AG09309 (cell line): ENCODE results near the gene SOX14.

Experiments used
- DNase-seq: peaks from one replicate; pipeline ENCODE4 v3.0.0-alpha.2; 2010; ENCODE audit warnings: low read depth
- H3K4me3 ChIP-seq: 2 replicates; pipeline ENCODE4 v1.5.1; 2011; ENCODE audit warnings: mild to moderate bottlenecking, low read depth, low read length, moderate library complexity; ENCODE audit not compliant: control insufficient read depth
- CTCF ChIP-seq: IDR thresholded peaks from 2 replicates; pipeline ENCODE4 v1.5.1; 2011; ENCODE audit warnings: mild to moderate bottlenecking, low read depth, low read length, inconsistent platforms; ENCODE audit not compliant: insufficient read depth, control insufficient read depth; ENCODE audit errors: missing control alignments

The SOX14 gene

GRCh38 chr3:137772214-137772955 is 8.3 kb downstream of the SOX14 start:
- TF ChIP-seq CTCF, result no peak
- DNase-seq, result no peak

GRCh38 chr3:137778941-137779340 is 14.8 kb downstream of the SOX14 start:
- DNase-seq, result no peak
- H3K4me3 ChIP-seq, result no peak overlapping the region
- TF ChIP-seq CTCF, result no peak

More at GRCh38 chr3:137772214-137772955, 8.3 kb downstream of the SOX14 start:
- H3K4me3 ChIP-seq, result no peak overlapping the region

GRCh38 chr3:137787529-137787928 is 23.4 kb downstream of the SOX14 start:
- TF ChIP-seq CTCF, result no peak
- no peak overlapping the region for H3K4me3 ChIP-seq
- no peak for DNase-seq

- TF ChIP-seq CTCF, result no peak
- no peak for DNase-seq
- no peak overlapping the region for H3K4me3 ChIP-seq
Observed at GRCh38 chr3:137789236-137789635, 25.1 kb downstream of the SOX14 start.

GRCh38 chr3:137792626-137793271 is 28.6 kb downstream of the SOX14 start:
- DNase-seq, result no peak

GRCh38 chr3:137796993-137797392 is 32.9 kb downstream of the SOX14 start:
- no peak for TF ChIP-seq CTCF
- no peak for DNase-seq
- no peak overlapping the region for H3K4me3 ChIP-seq

More at GRCh38 chr3:137792626-137793271, 28.6 kb downstream of the SOX14 start:
- peak; percentile 70 for TF ChIP-seq CTCF
- no peak overlapping the region for H3K4me3 ChIP-seq
